ENCODE results near the gene CDH4. TPM values are rescaled to one million over a fixed set of nuclear protein-coding genes. Genes with fewer than 3 reads are reported as not detected.

Gene CDH4
- total RNA-seq, 2 donors from 2014 or later: 0.05 to 2.2 TPM

GRCh38 chr20:61839223-61839911, 587.3 kb downstream of the CDH4 start:
- TF ChIP-seq CTCF (IDR thresholded peaks at IDR 0.05) (no peak), POLR2A (IDR thresholded peaks at IDR 0.05) (no peak), POLR2AphosphoS5 (IDR thresholded peaks at IDR 0.05) (no peak)
- intact Hi-C loops (cut with DNase I): no loop called here
- Histone ChIP-seq H3K36me3 (no peaks in the 10 kb centered on the region), H3K4me1 (replicated peaks) (no peaks in the 10 kb centered on the region), H3K9me3 (no peaks in the 10 kb centered on the region), H3K4me3 (no peak overlapping the region), H3K27me3 (replicated peaks; ENCODE audit: insufficient read depth) (no peaks in the 10 kb centered on the region), H3K27ac (no peak overlapping the region)
- DNase-seq (ENCODE audit: low spot score): no peak
- WGBS: 81% methylated on average over 10 of the region's 10 CpGs

- no peak overlapping the region for H3K27ac ChIP-seq
- intact Hi-C loops (cut with DNase I): no loop called here
- DNase-seq (ENCODE audit: low spot score): no peak
- H3K9me3 ChIP-seq: no peaks in the 10 kb centered on the region
- H3K27me3 ChIP-seq (replicated peaks; ENCODE audit: insufficient read depth): no peaks in the 10 kb centered on the region
- 64% methylated on average over 26 of the region's 26 CpGs for WGBS
- H3K4me3 ChIP-seq: no peak overlapping the region
- no peaks in the 10 kb centered on the region for H3K36me3 ChIP-seq
- TF ChIP-seq POLR2A (IDR thresholded peaks at IDR 0.05) (no peak), CTCF (IDR thresholded peaks at IDR 0.05) (no peak), POLR2AphosphoS5 (IDR thresholded peaks at IDR 0.05) (no peak)
- H3K4me1 ChIP-seq (replicated peaks): no peaks in the 10 kb centered on the region
Measured at GRCh38 chr20:61839912-61840778, 588.1 kb downstream of the CDH4 start.

GRCh38 chr20:61840779-61841455, 588.9 kb downstream of the CDH4 start:
- H3K36me3 ChIP-seq: no peaks in the 10 kb centered on the region
- TF ChIP-seq CTCF (IDR thresholded peaks at IDR 0.05): no peak
- no peak for TF ChIP-seq POLR2A (IDR thresholded peaks at IDR 0.05)
- TF ChIP-seq POLR2AphosphoS5 (IDR thresholded peaks at IDR 0.05): no peak
- no peak for DNase-seq (ENCODE audit: low spot score)
- intact Hi-C loops (cut with DNase I): no loop called here
- H3K27ac ChIP-seq: no peak overlapping the region
- H3K4me1 ChIP-seq (replicated peaks): no peaks in the 10 kb centered on the region
- no peaks in the 10 kb centered on the region for H3K9me3 ChIP-seq
- H3K27me3 ChIP-seq (replicated peaks; ENCODE audit: insufficient read depth): no peaks in the 10 kb centered on the region
- H3K4me3 ChIP-seq: no peak overlapping the region
- 86% methylated on average over 26 of the region's 26 CpGs for WGBS

- WGBS: 82% methylated on average over 18 of the region's 18 CpGs
- intact Hi-C loops (cut with DNase I): no loop called here
- H3K4me1 ChIP-seq (replicated peaks): no peaks in the 10 kb centered on the region
- H3K36me3 ChIP-seq: no peaks in the 10 kb centered on the region
- DNase-seq (ENCODE audit: low spot score): no peak
- no peaks in the 10 kb centered on the region for H3K27me3 ChIP-seq (replicated peaks; ENCODE audit: insufficient read depth)
- TF ChIP-seq POLR2AphosphoS5 (IDR thresholded peaks at IDR 0.05): no peak
- TF ChIP-seq POLR2A (IDR thresholded peaks at IDR 0.05): no peak
- no peak for TF ChIP-seq CTCF (IDR thresholded peaks at IDR 0.05)
- no peaks in the 10 kb centered on the region for H3K9me3 ChIP-seq
- H3K4me3 ChIP-seq: no peak overlapping the region
- no peak overlapping the region for H3K27ac ChIP-seq
Measured at GRCh38 chr20:61841551-61841950, 589.5 kb downstream of the CDH4 start.

Data from prostate gland (tissue), 2 donors.